NCI-H69 (cell line): ENCODE measurements around the gene CARF.

ENCODE experiments used
- DNase-seq: peaks from one replicate; lab custom pipeline; 2025; lab: John Stamatoyannopoulos, UW

Gene CARF

GRCh38 chr2:203021991-203022390, 109.9 kb downstream of the CARF start:
- no peak for DNase-seq

- no peak for DNase-seq
These were observed 110.7 kb downstream of the CARF start for GRCh38 chr2:203022751-203023150.

DNA sequence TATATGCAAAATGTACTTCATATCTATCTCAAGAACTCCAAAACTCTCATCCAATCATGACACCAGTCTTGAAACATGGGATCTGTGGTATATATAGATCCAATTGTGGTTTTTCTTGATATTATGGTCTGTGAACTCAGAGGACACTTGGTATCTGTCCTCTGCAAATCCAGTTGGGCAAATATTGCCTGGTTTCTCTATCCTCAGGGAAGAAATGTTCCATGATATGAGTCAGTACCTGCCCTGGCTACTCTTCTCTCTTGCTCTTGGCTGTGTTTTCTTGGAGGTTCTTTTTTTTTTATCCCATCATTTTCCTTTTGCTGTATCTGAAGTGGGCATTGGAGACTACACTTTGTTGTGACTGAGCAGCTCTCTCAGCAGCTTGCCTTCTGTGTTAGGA, 113.5 kb downstream of the CARF start:
- DNase-seq, result no peak

DNA sequence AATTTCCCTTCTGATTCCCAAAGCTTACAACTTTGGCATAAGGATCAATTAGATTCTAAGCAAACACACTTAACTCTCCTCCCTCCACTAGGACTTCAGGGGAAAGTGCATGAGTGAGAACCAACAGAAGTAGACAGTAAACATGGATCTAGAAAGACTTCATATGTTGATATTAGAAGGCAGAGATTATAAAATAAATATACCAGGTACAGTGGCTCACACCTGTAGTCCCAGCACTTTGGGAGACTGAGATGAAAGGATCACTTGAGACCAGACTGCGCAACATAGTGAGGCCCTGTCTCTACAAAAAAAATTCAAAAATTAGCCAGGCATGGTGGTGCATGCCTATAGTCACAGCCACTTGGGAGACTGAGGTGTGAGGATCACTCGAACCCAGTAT, 118.5 kb downstream of the CARF start:
- DNase-seq, result no peak

- DNase-seq, result no peak
These were observed 118.9 kb downstream of the CARF start for GRCh38 chr2:203030991-203031390.

DNA sequence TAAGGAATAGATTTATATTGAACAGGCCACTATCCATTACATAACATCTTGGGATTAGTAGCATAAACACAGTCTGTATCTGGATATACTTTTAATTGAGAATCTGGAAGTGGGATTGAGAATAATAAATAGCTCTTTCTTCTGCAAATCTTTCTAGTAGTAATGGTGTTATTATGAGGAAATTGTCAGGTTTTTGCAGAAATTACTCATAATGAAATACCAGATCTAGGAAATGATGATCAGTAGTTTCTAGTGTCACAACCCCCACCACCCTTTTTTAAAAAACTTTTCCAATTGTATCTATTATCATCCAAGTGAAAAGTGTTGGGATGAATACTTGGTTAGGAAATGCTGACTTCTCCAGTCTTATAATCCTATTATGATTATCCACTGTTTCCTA, 121.3 kb downstream of the CARF start:
- DNase-seq, result no peak

DNA sequence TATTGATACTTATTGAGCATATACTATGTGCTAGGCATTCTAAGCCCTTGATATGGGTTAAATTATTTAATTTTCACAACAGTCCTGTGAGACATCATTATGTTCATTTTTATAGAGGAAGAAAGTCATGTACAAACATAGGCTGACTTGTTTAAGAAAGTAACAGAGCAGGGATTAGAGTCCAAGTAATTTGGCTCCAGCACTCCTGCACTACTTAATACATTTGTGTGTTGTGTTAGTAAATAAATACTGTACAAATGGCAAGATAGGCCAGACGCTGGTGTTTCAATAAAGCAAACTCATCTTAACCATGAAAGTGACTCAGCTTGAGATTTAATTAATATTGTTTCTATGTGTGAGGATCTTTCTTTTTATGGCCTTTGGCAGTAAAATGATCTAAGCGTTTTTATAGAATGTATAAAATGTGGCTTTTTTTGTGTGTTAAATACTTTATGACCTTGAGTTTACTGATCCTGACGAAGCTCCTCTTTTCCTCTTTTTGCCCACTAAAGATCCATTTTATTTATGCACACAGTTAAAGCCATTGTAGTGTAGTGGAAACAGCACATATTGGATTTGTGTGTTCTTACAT, 123.9 kb downstream of the CARF start:
- DNase-seq, result no peak
